OCI-M2 (cell line): ENCODE measurements around the gene CRIP1.

Experiments used
- DNase-seq: peaks from one replicate; lab custom pipeline; 2025; ENCODE audit not compliant: unreplicated experiment; lab: John Stamatoyannopoulos, UW

The CRIP1 gene

DNA sequence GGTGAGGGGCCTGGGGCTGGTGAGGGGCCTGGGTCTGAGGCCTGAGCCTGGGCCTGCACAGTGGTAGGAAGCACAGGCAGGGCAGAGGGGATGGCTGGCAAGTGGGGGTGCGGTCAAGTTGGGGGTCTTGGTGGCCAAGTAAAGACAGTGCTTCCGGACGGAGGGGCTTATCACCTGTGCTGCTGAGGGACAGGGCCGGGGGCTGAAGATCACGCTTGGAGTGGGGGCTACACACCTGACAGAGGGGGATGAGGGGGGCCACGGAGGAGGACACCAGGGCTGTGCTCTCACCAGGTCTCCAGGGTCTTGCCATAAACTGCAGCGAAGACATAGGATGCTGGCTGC is 16.6 kb downstream of the CRIP1 start:
- DNase-seq: no peak

DNA sequence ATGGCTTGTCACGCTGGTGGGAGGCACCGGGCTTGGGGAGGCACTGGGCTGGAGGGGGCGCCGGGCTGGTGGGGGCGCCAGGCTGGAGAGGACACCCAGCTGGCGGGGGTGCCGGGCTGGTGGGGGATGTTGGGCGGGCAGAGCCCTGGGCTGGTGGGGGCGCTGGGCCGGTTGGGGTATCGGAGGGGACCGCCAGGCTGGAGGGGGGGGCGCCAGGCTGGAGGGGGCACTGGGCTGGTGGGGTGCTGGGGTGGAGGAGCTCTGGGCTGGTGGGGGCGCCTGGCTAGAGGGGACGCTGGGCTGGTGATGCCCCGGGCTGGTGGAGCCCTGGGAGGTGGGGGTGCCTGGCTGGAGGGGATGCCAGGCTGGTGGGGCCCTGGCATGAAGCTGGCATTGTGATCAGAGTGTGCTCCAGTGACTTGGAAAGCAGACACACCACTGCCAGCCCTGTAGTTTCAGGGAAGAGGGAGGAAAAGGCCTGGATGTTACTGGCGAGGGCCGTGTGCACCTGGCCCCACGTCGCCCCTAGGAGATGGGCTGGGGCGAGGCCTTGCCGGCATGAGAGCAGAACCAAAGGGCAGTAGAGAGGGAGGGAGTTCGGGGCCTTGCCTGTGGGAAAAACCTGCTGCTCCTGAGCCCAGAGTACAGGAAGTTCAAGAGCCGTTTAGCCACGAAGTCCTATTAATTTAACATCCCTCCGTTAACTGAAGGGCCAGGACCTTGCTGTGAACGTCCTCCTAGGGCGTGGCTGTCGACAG is 17.4 kb downstream of the CRIP1 start:
- no peak for DNase-seq

DNA sequence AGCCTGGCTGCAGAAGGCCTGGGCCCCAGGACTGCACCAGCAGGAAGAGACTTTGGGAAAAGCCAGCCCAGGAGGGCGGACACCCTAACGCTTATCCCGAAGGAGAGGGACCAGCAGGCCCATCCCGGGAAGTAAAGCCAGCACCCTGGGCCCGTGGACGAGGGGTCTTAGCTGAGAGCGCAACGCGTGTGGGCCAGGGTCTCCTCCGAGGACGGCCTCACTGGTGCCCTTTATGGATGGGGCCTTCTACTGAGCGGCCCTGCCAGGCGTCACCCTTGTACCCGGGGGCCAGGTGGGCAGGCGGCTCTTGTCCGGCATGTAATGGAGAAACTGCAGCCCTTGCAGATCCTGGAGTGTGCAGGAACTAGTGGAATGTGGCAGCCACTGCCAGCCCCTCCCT is 18.4 kb downstream of the CRIP1 start:
- no peak for DNase-seq

DNA sequence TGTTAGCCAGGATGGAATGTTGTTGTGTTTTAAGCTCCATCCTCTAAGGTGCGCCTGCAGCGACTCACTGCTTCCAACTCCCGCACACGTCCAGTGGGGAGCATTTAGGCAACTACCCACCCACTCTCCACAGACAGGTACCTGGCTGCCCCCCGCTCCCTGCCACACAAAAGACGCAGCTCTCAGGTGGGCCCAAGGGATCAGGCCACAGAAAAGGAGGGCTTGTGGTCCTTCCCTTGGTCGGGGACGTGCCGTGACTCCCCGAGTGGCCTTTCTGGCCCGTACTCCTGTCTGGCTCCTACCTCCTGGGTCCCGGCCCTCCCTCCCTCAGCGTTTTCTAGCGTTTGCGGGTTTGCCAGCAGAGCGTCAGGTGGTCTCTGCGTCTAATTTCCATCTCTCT is 20.6 kb downstream of the CRIP1 start:
- DNase-seq: no peak

DNA sequence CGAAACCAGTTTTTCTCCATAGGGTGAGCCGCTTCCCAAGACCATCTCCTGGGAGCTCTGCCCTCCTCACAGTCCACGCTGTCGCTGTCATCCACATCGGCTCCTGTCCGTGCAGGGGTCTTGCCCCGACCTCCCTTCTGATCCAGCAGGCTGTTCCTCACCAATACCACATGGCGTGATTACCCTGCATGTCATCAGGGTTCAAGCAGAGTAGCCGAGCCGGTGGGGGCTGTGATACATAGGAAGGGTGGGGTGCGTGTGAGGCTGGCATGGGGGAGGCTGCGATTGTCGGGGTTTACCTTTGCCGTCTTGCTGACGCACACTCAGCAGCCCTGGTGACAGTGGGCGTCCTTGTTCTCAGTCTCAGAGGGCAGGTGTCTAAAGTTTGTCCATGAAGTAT is 21.4 kb downstream of the CRIP1 start:
- DNase-seq: no peak

DNA sequence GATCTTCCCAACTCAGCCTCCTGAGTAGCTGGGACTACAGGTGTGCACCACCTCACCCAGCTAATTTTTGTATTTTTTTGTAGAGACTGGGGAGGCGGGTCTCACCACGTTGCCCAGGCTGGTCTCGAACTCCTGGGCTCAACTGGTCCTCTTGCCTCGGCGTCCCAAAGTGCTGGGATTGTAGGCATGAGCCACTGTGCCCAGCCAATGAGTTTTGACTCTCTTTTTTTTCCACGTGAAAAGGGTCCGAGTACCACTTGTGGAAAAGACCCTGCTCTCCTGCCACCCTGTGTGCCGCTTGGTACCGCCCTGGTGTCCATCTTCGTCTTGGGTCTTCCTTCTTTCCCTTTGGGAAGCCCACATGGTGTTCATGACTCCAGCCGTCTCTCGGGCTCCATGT is 21.9 kb downstream of the CRIP1 start:
- DNase-seq: no peak

DNA sequence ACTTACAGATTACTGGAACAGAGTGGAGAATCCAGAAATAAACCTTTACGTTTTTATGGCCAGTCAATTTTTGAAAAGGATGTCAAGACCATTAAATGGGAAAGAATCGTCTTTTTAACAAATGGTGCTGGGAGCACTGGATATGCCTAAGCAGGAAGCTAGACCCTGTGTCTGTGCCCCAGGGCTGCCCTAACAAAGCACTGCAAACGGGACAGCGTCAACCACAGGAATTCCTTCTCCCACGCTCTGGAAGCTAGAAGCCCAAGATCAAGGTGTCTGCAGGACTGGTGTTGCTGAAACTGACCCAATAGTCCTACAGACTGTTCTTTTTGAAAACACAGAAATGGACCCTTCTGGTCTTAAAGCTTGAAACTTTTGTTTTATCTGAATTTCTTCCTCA is 30.4 kb downstream of the CRIP1 start:
- no peak for DNase-seq

DNA sequence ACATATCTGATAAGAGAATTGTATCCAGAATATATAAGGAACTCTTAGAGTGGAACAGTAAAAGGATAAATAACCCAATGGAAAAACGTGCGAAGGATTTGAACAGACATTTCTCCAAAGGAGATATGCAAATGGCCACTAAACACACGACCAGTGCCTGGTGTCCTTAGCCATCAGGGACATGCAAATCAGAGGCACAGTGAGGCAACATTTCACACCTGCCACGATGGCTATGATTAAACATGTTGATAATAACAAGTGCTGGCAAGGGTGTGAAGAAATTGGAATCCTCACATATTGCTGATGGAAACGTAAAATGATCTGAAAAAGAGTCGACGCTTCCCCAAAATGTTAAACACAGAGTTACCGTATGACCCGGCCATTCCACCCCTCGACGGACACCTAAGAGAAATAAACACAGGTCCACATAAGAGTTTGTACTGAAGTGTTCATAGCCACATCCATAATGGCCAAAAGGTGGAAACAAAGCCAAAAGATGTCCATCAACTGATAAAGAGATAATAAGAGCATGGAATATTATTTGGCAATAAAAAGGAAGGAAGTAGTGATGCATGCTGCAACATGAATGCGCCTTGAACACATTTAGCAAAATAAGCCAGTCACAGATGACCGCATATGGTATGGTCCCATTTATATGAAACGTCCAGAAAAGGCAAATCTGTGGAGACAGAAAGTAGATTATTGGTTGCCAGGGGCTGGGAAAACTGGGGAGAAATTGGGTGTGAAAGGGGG is 33.4 kb downstream of the CRIP1 start:
- no peak for DNase-seq

DNA sequence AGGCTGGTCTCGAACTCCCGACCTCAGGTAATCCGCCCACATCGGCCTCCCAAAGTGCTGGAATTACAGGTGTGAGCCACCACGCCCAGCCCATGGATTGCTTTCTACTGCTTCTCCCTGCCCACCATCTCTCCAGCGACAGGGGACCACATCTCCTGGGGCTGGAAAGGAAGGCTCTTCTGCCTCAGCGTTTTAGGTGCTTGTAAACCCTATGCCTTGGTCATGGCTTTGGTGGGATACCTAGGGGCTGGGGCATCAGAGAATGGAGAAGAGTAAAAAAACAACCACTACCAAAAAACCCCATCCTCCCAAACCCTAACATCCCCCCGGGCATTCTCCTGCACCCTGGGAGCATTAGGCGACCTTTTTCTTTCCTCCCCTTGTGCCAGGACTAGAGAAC is 38.6 kb downstream of the CRIP1 start:
- no peak for DNase-seq

DNA sequence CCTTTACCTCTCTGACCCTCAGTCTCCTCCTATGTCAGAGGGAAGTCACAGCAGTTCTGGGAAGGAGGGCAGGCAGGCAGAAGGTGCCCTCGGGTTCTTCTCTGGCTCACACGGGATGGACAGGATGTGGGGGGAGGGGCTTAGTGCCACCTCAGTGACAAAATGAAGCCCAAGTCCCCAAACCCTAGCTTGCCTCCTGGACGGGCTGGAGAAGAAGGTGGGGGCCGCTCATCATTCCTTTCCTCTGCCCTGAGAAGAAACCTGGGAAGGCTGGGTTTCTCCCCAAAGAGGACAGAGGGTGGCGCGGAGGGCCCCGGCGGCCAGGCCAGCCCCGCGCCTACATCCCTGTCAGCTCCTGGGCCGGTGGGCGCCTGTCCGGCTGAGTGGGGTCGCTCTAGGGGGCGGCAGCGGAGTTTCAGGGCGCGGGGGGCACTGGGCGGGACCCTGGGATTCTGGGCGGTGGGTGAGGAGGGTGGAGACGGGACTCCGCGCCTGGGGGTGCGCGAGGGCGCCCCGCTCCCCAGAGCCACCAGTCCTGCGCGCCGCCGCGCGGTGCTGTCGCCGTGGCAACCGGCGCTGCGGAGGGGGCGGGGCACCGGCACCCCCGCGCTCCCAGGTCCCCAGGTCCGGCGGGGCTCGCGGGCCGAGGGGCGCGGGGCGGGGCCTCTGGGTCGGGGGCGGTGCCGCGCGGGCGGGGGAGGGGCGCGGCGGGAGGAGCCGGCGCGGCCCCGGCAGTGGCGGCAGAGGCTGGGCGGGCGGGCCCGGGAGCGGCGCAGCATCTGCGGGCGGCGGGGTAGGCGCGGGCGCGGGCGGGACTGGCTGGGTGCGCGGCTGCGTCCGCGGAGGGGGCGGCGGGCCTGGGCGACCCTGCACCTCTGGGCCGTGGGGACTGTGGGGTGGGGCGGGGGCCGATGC is 39.4 kb downstream of the CRIP1 start, which contains the start of gene TMEM121:
TSS of gene TMEM121 (plus strand) at position 723 of the 915 bp plus-strand sequence. CDS start 2,252 bp downstream, outside the sequence.
- DNase-seq: no peak

DNA sequence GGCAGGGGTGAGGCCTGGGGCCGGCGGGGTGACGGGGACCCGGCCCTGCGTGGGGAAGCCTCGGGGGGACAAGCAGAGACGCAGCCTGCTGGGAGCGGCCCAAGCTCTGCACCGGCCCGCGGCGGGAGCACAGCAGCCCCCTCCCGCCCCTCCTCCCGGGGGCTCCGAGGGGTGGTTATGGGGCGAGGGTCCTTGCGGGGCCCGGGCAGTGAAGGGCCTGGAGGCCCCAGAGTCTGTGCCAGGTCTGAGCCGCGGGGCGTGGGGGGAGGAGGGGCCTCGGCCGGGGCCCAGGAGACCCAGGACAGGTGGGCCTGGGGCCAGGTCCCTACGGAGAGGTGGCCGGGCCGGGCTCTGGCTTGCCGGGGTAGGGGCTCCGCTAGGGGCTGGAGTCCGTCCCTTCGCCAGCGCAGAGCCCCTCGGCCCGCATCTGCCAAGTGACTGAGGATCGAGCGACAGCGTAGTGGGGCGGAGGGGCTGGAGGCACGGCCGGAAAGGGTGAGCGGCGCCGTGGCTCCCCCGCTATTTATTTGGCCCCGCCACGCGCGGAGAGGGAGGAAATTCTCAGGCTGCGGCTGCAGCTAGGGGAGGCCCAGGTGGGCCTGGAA is 40.2 kb downstream of the CRIP1 start:
- no peak for DNase-seq

DNA sequence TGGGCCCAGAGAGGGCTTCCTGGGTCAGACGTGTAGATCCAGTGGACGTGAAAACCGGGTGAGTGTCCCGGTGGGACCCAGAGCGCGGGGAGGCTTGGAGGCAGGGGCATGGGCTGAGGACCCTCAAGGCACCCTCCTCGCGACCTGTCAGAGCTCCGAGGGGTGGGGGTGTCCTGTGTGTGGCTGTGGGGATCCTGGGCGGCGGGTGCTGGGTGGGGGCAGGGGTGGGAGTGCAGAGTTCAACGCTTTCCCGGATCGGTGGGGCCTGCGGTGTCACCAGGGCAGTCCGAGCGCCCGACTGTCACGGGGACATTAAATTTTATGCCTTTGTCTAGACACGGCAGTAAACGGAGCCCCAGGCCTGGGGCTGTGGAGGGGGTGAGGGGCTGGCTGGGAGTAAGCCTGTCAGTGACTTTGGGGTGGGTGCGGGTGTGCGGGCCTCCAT is 40.7 kb downstream of the CRIP1 start:
- no peak for DNase-seq

DNA sequence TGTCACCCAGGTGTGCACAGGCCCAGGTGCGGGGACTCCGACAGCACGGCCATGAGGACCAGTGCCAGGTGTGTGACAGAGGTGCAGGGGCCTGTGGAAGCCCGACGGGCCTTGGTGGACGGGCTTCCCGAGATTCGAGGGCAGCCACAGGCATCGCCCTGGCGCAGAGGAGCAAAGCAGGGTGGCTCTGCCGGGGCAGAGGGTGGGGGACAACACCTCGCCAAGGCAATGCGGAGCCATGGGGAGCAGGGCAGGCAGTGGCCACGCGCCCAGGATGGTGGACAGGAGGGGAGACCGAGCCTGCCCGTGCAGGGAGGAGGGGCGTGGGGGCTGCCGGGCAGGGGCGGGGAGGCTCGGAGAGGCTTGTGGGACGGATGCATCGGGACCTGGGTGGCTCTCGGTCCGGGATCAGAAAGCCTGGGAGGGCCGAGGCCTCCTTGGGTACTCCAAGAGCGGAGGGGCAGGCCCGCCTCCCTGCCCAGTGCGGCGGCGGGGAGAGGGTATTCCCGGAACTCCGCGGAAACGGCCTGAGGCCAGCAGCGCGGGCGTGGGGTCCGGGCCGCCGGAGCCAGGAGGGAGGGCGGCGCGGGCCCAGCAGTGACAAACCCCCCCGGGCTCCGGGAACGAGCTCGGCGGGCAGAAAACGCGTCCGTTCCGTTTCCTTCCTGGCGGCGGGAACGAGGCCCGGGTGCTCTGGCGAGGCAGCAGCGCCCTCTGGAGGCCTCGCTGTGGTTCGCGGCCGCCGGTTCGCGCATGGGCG is 41.3 kb downstream of the CRIP1 start:
- DNase-seq: no peak

DNA sequence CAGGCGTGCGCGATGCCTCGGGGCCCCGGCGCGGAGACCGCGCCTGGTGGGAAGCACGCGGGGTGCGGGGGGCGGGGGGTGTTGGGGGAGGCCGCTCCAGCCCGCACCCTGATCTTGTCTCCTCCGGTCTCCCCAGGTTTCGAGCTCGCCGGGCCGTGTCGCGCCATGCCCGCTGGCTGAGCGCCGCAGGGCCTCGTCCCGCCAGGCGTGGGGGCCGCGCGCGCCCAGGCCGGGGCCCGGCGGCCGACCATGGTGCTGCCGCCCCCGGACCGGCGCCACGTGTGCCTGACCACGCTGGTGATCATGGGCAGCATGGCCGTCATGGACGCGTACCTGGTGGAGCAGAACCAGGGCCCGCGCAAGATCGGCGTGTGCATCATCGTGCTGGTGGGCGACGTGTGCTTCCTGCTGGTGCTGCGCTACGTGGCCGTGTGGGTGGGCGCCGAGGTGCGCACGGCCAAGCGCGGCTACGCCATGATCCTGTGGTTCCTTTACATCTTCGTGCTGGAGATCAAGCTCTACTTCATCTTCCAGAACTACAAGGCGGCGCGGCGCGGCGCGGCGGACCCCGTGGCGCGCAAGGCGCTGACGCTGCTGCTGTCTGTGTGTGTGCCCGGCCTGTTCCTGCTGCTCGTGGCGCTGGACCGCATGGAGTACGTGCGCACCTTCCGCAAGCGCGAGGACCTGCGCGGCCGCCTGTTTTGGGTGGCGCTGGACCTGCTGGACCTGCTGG is 42.1 kb downstream of the CRIP1 start:
- no peak for DNase-seq

DNA sequence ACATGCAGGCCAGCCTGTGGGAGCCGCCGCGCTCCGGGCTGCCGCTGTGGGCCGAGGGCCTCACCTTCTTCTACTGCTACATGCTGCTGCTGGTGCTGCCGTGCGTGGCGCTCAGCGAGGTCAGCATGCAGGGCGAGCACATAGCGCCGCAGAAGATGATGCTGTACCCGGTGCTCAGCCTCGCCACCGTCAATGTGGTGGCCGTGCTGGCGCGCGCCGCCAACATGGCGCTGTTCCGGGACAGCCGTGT is 42.6 kb downstream of the CRIP1 start:
- no peak for DNase-seq

DNA sequence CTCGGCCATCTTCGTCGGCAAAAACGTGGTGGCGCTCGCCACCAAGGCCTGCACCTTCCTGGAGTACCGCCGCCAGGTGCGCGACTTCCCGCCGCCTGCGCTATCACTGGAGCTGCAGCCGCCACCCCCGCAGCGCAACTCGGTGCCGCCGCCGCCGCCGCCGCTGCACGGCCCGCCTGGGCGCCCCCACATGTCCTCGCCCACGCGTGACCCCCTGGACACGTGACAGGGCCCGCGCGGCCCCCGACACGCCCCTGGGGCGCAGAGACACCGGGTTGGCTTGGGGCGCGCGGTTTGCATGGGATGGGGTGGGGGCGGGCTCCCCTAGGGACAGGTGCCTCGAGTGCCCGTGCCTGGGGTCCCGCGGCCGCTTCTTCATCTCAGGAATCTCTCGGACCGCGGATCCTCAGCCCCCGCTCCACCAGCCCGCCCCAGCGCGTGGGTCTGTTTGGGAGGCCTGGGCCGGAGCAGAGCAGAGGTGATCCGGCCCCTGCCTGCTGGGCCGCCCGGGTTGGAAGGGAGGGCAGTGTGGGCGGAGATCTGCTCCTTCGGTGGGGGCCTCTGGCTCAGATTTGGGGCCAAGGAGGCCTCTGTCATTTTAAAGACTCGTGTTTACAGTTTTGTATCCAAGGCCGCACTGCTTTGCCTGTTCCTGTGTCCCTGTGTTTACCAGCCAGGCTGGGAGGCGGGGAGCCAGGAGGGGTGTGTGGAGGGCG is 43.0 kb downstream of the CRIP1 start:
- no peak for DNase-seq

DNA sequence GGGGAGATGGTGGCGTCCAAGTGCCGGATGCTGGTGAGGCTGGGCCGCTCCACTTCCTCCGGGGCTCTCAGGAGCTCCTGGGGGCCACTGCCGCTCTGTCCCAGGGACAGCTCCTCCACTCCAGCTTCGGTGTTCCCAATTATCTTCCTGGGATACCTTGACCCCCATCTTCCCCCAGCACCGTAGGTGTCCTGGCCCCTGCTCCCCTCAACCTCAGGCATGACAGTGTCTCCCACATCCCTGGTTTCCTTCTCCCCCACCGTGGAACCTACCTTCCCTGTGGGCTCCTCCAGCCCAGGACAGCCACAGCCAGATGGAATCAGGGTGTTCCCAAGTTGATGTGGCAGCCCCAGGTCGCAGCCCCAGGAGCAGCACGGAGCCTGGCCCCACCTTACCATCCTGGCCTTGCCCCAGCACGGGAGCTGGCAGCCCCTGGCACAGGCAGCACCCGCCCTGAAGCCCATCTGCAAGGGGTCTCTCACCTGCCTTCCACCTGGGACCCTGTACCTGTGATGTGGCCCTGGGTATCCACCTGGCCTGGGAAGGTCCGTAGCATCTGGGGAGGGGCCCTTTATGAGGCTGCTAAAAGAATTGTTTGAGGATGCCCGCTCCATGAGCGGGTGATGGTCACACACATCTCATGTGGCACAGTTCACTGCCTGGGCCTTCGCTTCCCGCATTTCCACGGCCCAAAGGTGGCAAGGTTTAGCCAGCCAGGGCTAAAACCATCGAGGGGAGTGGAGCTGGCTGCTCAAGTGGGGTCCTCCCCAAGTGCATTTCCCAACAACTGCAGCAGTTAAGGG is 43.8 kb downstream of the CRIP1 start:
- DNase-seq: no peak

DNA sequence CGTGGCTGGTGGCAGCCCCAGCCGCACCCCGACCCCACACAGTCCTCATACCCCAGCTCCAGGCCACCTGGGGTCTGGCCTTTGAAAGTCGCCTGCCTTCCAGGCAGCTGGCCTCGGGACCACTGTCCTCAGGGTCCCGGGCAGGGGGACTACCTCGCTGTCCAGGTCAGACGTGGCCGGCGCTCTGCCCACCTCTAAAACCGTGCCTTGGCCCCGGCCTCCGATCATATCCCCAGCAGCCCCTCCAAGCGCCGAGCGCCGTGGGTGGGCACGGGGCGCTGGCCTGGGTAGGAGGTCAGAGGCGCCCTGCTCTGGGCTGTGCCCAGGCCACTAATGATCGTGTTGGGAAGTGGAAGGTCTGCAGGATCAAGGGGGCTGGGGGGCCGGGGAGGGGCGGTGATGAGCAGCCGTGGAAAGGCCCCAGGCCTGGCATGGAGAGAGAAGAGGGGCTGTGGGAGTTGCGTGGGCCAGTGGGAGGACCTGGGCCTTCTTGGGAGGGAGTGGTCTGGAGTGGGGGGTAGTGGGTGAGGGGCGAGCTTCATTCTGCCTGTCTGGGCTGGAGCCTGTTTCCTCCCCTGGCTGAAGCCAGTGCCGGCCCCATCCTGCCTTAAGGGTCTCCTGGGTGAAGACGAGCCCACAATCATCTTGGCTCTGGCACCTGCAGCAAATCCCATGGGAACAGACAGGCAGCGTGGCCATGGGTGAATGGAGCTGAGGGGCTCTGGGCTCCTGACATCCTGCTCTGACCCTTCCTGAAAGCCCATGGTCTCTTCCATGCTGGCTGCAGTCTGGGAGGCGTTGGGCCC is 44.6 kb downstream of the CRIP1 start:
- no peak for DNase-seq
